ENCODE data around the gene FHOD1. TPM values are rescaled to one million over a fixed set of nuclear protein-coding genes. Genes with fewer than 3 reads are reported as not detected.

Gene FHOD1
- total RNA-seq, 1 donor from 2014 or later = 71.7 TPM

DNA sequence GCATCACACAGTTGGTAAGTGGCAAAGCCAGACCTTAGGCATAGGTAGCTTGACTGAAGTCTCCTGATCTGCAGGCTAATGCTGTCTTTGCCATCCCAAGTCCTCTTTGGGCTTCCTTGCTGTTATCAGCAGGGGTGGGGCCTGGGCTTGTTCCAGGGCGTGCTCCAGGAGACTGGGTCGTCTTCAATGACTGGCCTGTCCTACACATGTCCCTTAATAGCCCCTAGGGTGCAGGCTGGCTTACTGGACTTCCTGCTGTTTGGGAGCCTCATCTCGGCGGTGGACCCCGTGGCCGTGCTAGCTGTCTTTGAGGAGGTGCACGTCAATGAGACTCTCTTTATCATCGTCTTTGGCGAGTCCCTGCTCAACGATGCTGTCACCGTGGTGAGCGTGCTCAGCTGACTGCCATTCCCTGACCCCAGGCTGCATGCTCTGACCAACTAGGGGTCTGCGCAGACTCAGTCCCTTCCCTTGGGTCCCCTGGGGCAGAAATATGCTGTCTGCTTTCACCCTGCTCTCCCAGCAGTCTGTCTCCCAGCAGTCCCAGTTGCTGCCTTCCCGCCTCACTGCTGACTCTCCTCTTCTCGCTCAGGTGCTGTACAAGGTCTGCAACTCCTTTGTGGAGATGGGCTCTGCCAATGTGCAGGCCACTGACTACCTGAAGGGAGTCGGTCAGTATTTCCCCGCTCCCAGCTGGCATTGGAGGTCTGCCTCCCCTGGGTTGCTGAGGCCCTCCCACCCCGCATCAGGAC is 7.7 kb upstream of the FHOD1 start:
- TF ChIP-seq, protein P1, sequence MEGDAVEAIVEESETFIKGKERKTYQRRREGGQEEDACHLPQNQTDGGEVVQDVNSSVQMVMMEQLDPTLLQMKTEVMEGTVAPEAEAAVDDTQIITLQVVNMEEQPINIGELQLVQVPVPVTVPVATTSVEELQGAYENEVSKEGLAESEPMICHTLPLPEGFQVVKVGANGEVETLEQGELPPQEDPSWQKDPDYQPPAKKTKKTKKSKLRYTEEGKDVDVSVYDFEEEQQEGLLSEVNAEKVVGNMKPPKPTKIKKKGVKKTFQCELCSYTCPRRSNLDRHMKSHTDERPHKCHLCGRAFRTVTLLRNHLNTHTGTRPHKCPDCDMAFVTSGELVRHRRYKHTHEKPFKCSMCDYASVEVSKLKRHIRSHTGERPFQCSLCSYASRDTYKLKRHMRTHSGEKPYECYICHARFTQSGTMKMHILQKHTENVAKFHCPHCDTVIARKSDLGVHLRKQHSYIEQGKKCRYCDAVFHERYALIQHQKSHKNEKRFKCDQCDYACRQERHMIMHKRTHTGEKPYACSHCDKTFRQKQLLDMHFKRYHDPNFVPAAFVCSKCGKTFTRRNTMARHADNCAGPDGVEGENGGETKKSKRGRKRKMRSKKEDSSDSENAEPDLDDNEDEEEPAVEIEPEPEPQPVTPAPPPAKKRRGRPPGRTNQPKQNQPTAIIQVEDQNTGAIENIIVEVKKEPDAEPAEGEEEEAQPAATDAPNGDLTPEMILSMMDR (IDR thresholded peaks at IDR 0.05) = no peak
- Mint-ChIP-seq H3K4me1 (ENCODE audit: unreplicated experiment) (peaks cover 2% of the 10 kb centered on the region), H3K36me3 (ENCODE audit: unreplicated experiment) (peaks cover 3% of the 10 kb centered on the region), H3K27ac (ENCODE audit: unreplicated experiment) (no peak overlapping the region), H3K9me3 (ENCODE audit: unreplicated experiment) (no peaks in the 10 kb centered on the region), H3K27me3 (ENCODE audit: unreplicated experiment) (no peaks in the 10 kb centered on the region), H3K4me3 (ENCODE audit: unreplicated experiment) (no peak overlapping the region)
- no peak for DNase-seq (ENCODE audit: extremely low spot score, unreplicated experiment)

- H3K9me3 Mint-ChIP-seq (ENCODE audit: unreplicated experiment) = no peaks in the 10 kb centered on the region
- no peaks in the 10 kb centered on the region for H3K27me3 Mint-ChIP-seq (ENCODE audit: unreplicated experiment)
- H3K27ac Mint-ChIP-seq (ENCODE audit: unreplicated experiment) = no peak overlapping the region
- peaks cover 2% of the 10 kb centered on the region for H3K36me3 Mint-ChIP-seq (ENCODE audit: unreplicated experiment)
- H3K4me3 Mint-ChIP-seq (ENCODE audit: unreplicated experiment) = no peak overlapping the region
- TF ChIP-seq, protein P1 (IDR thresholded peaks at IDR 0.05) = no peak
- DNase-seq (ENCODE audit: extremely low spot score, unreplicated experiment) = no peak
- H3K4me1 Mint-ChIP-seq (ENCODE audit: unreplicated experiment) = peaks cover 17% of the 10 kb centered on the region
Measured at GRCh38 chr16:67252609-67253497, 5.6 kb upstream of the FHOD1 start.

DNA sequence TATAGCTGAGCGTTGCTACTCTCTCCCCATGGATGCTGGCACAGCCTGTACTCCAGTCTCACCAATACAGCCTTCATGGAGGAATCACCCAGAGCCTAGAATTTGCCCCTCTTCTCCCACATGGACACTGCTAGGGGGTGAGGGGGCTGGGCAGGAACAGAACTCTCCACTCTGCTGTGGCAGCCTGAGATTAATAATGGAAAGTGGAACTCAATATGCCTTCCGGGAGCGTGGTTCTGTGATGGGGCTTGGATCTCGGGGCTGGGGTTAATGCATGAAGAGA is 2.7 kb upstream of the FHOD1 start:
- no peaks in the 10 kb centered on the region for H3K36me3 Mint-ChIP-seq (ENCODE audit: unreplicated experiment)
- H3K4me1 Mint-ChIP-seq (ENCODE audit: unreplicated experiment) = peaks cover 29% of the 10 kb centered on the region
- TF ChIP-seq, protein P1 (IDR thresholded peaks at IDR 0.05) = no peak
- H3K27me3 Mint-ChIP-seq (ENCODE audit: unreplicated experiment) = no peaks in the 10 kb centered on the region
- H3K4me3 Mint-ChIP-seq (ENCODE audit: unreplicated experiment) = peak overlapping the region; percentile 73
- no peak overlapping the region for H3K27ac Mint-ChIP-seq (ENCODE audit: unreplicated experiment)
- DNase-seq (ENCODE audit: extremely low spot score, unreplicated experiment) = no peak
- H3K9me3 Mint-ChIP-seq (ENCODE audit: unreplicated experiment) = no peaks in the 10 kb centered on the region

GRCh38 chr16:67249178-67250044 is 2.1 kb upstream of the FHOD1 start:
- no peaks in the 10 kb centered on the region for H3K36me3 Mint-ChIP-seq (ENCODE audit: unreplicated experiment)
- H3K27ac Mint-ChIP-seq (ENCODE audit: unreplicated experiment) = peak overlapping the region; percentile 38
- DNase-seq (ENCODE audit: extremely low spot score, unreplicated experiment) = no peak
- no peaks in the 10 kb centered on the region for H3K9me3 Mint-ChIP-seq (ENCODE audit: unreplicated experiment)
- peak overlapping the region; percentile 73 for H3K4me3 Mint-ChIP-seq (ENCODE audit: unreplicated experiment)
- TF ChIP-seq, protein P1 (IDR thresholded peaks at IDR 0.05) = no peak
- peaks cover 35% of the 10 kb centered on the region for H3K4me1 Mint-ChIP-seq (ENCODE audit: unreplicated experiment)
- H3K27me3 Mint-ChIP-seq (ENCODE audit: unreplicated experiment) = no peaks in the 10 kb centered on the region
